ENCODE results near the gene FAM72B.
"Not testable (repeated sequence)": the region's sequence is repeated elsewhere in the genome, so short reads cannot be mapped to it uniquely, and the experiment has no call there.

The FAM72B gene

DNA sequence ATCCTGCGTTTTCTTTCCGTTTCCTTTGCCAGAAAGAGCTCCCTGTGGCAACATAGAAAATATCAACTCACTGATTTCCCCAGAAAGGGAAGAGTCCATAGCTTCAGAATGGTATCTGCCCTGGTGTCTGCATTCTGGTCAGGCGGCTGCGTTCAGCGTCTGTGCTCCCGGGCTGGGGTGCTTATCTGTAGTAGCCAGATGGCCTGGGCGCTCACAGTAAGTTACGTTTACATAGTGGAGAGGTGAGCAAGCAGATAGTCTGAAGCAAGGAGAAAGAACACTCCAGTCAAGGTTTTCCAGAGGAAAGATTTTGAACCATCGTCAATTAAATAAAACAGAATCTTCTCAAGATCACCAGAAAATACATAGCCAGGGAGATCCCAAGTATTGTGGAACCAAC lies 29.4 kb upstream of the FAM72B start:
- H2BK12ac ChIP-seq (ENCODE audit: low read length); DNase-seq (ENCODE audit: low spot score); H4K91ac ChIP-seq (ENCODE audit: low read depth, low read length, poor library complexity); H3K18ac ChIP-seq (ENCODE audit: low read length); H3K4me3 ChIP-seq (ENCODE audit: low read length in 2 of 2); H3K36me3 ChIP-seq (replicated peaks in 1 of 2; ENCODE audit: control insufficient read depth in 2 of 2, insufficient read depth in 2 of 2, low read length in 2 of 2); H3K23ac ChIP-seq (ENCODE audit: low read depth, low read length, poor library complexity); H3K79me1 ChIP-seq (ENCODE audit: low read depth, low read length); H3K4me1 ChIP-seq (ENCODE audit: control insufficient read depth in 2 of 2, insufficient read depth in 1 of 2, low read depth in 1 of 2, low read length in 2 of 2); H2BK15ac ChIP-seq (ENCODE audit: low read length); H2AK5ac ChIP-seq (ENCODE audit: low read depth, low read length); H3K4me2 ChIP-seq (ENCODE audit: insufficient read depth, low read length, poor library complexity, severe bottlenecking); H3K9ac ChIP-seq (ENCODE audit: low read depth, low read length, poor library complexity); H4K8ac ChIP-seq (ENCODE audit: low read depth, low read length); H2AFZ ChIP-seq (ENCODE audit: low read length); H2BK120ac ChIP-seq (ENCODE audit: low read depth, low read length); H3K9me3 ChIP-seq (replicated peaks in 1 of 2; ENCODE audit: control insufficient read depth in 2 of 2, insufficient read depth in 1 of 2, low read depth in 1 of 2, low read length in 2 of 2); H2BK5ac ChIP-seq (ENCODE audit: low read length); H3K14ac ChIP-seq (ENCODE audit: low read length); H3K27me3 ChIP-seq (ENCODE audit: control insufficient read depth in 3 of 3, insufficient read depth in 3 of 3, low read depth in 1 of 3, low read length in 3 of 3); H3K27ac ChIP-seq (replicated peaks; ENCODE audit: low read length); H3K4ac ChIP-seq (ENCODE audit: low read length): not testable (repeated sequence)
- WGBS, 2 donors (ENCODE audit: extremely low coverage in 2 of 2, insufficient read length in 2 of 2, insufficient replicate concordance in 1 of 2), result no CpG with 5 or more reads among the region's 9 CpGs

GRCh38 chr1:121210778-121211177 lies 26.6 kb upstream of the FAM72B start:
- not testable (repeated sequence) for H2BK5ac ChIP-seq (ENCODE audit: low read length); H3K27ac ChIP-seq (replicated peaks; ENCODE audit: low read length); H3K23ac ChIP-seq (ENCODE audit: low read depth, low read length, poor library complexity); H2BK120ac ChIP-seq (ENCODE audit: low read depth, low read length); H3K14ac ChIP-seq (ENCODE audit: low read length); H3K18ac ChIP-seq (ENCODE audit: low read length); H3K4me1 ChIP-seq (ENCODE audit: control insufficient read depth in 2 of 2, insufficient read depth in 1 of 2, low read depth in 1 of 2, low read length in 2 of 2); H4K8ac ChIP-seq (ENCODE audit: low read depth, low read length); H3K9ac ChIP-seq (ENCODE audit: low read depth, low read length, poor library complexity); H3K4me2 ChIP-seq (ENCODE audit: insufficient read depth, low read length, poor library complexity, severe bottlenecking); H2BK12ac ChIP-seq (ENCODE audit: low read length); DNase-seq (ENCODE audit: low spot score); H2BK15ac ChIP-seq (ENCODE audit: low read length); H4K91ac ChIP-seq (ENCODE audit: low read depth, low read length, poor library complexity); H3K9me3 ChIP-seq (replicated peaks in 1 of 2; ENCODE audit: control insufficient read depth in 2 of 2, insufficient read depth in 1 of 2, low read depth in 1 of 2, low read length in 2 of 2); H3K27me3 ChIP-seq (ENCODE audit: control insufficient read depth in 3 of 3, insufficient read depth in 3 of 3, low read depth in 1 of 3, low read length in 3 of 3); H3K79me1 ChIP-seq (ENCODE audit: low read depth, low read length); H3K36me3 ChIP-seq (replicated peaks in 1 of 2; ENCODE audit: control insufficient read depth in 2 of 2, insufficient read depth in 2 of 2, low read length in 2 of 2); H3K4ac ChIP-seq (ENCODE audit: low read length); H3K4me3 ChIP-seq (ENCODE audit: low read length in 2 of 2); H2AK5ac ChIP-seq (ENCODE audit: low read depth, low read length); H2AFZ ChIP-seq (ENCODE audit: low read length)
- WGBS, 2 donors (ENCODE audit: extremely low coverage in 2 of 2, insufficient read length in 2 of 2, insufficient replicate concordance in 1 of 2), result no CpG with 5 or more reads among the region's 2 CpGs

GRCh38 chr1:121208375-121208774 lies 24.2 kb upstream of the FAM72B start:
- not testable (repeated sequence) for H3K4ac ChIP-seq (ENCODE audit: low read length); H4K8ac ChIP-seq (ENCODE audit: low read depth, low read length); H3K23ac ChIP-seq (ENCODE audit: low read depth, low read length, poor library complexity); H4K91ac ChIP-seq (ENCODE audit: low read depth, low read length, poor library complexity); H2BK12ac ChIP-seq (ENCODE audit: low read length); H3K9me3 ChIP-seq (replicated peaks in 1 of 2; ENCODE audit: control insufficient read depth in 2 of 2, insufficient read depth in 1 of 2, low read depth in 1 of 2, low read length in 2 of 2); H3K27ac ChIP-seq (replicated peaks; ENCODE audit: low read length); H2BK15ac ChIP-seq (ENCODE audit: low read length); H2BK5ac ChIP-seq (ENCODE audit: low read length); DNase-seq (ENCODE audit: low spot score); H3K4me2 ChIP-seq (ENCODE audit: insufficient read depth, low read length, poor library complexity, severe bottlenecking); H2AFZ ChIP-seq (ENCODE audit: low read length); H3K27me3 ChIP-seq (ENCODE audit: control insufficient read depth in 3 of 3, insufficient read depth in 3 of 3, low read depth in 1 of 3, low read length in 3 of 3); H3K4me1 ChIP-seq (ENCODE audit: control insufficient read depth in 2 of 2, insufficient read depth in 1 of 2, low read depth in 1 of 2, low read length in 2 of 2); H3K36me3 ChIP-seq (replicated peaks in 1 of 2; ENCODE audit: control insufficient read depth in 2 of 2, insufficient read depth in 2 of 2, low read length in 2 of 2); H2AK5ac ChIP-seq (ENCODE audit: low read depth, low read length); H3K14ac ChIP-seq (ENCODE audit: low read length); H3K18ac ChIP-seq (ENCODE audit: low read length); H3K79me1 ChIP-seq (ENCODE audit: low read depth, low read length); H2BK120ac ChIP-seq (ENCODE audit: low read depth, low read length); H3K9ac ChIP-seq (ENCODE audit: low read depth, low read length, poor library complexity); H3K4me3 ChIP-seq (ENCODE audit: low read length in 2 of 2)
- WGBS, 2 donors (ENCODE audit: extremely low coverage in 2 of 2, insufficient read length in 2 of 2, insufficient replicate concordance in 1 of 2), result no CpG with 5 or more reads among the region's 6 CpGs

DNA sequence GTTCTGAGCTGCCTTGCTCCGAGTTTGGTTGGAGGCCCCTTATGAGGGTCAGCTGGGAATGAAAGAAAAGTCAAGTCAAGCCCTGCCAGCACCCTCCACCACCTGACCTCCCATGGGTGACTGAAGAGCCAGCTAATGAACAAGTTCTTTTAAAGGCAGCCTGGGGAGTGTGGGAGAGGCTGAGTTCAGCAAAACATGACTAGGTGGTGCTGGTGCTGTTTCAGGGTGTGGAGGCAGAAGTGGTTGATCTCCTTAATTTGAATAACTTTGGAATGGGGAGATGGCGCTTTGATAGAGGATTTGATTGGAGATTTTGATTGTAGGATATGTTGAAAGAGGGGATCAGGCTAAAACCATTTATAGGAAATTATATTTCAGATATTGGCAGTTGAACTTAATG lies 23.2 kb upstream of the FAM72B start:
- H4K91ac ChIP-seq (ENCODE audit: low read depth, low read length, poor library complexity); H3K4ac ChIP-seq (ENCODE audit: low read length); H3K9ac ChIP-seq (ENCODE audit: low read depth, low read length, poor library complexity); H2BK15ac ChIP-seq (ENCODE audit: low read length); H2AFZ ChIP-seq (ENCODE audit: low read length); H2BK120ac ChIP-seq (ENCODE audit: low read depth, low read length); H3K4me2 ChIP-seq (ENCODE audit: insufficient read depth, low read length, poor library complexity, severe bottlenecking); H2BK12ac ChIP-seq (ENCODE audit: low read length); DNase-seq (ENCODE audit: low spot score); H3K14ac ChIP-seq (ENCODE audit: low read length); H3K27me3 ChIP-seq (ENCODE audit: control insufficient read depth in 3 of 3, insufficient read depth in 3 of 3, low read depth in 1 of 3, low read length in 3 of 3); H3K36me3 ChIP-seq (replicated peaks in 1 of 2; ENCODE audit: control insufficient read depth in 2 of 2, insufficient read depth in 2 of 2, low read length in 2 of 2); H3K23ac ChIP-seq (ENCODE audit: low read depth, low read length, poor library complexity); H3K4me3 ChIP-seq (ENCODE audit: low read length in 2 of 2); H4K8ac ChIP-seq (ENCODE audit: low read depth, low read length); H3K4me1 ChIP-seq (ENCODE audit: control insufficient read depth in 2 of 2, insufficient read depth in 1 of 2, low read depth in 1 of 2, low read length in 2 of 2); H2AK5ac ChIP-seq (ENCODE audit: low read depth, low read length); H3K79me1 ChIP-seq (ENCODE audit: low read depth, low read length); H3K18ac ChIP-seq (ENCODE audit: low read length); H3K27ac ChIP-seq (replicated peaks; ENCODE audit: low read length); H2BK5ac ChIP-seq (ENCODE audit: low read length); H3K9me3 ChIP-seq (replicated peaks in 1 of 2; ENCODE audit: control insufficient read depth in 2 of 2, insufficient read depth in 1 of 2, low read depth in 1 of 2, low read length in 2 of 2): not testable (repeated sequence)
- WGBS, 2 donors (ENCODE audit: extremely low coverage in 2 of 2, insufficient read length in 2 of 2, insufficient replicate concordance in 1 of 2), result no CpG with 5 or more reads among the region's 2 CpGs
